Muscle of leg (tissue), 16 donors: ENCODE data around the gene TNNI3K. TPM values are rescaled to one million over a fixed set of nuclear protein-coding genes. Genes with fewer than 3 reads are reported as not detected.

ENCODE experiments used
- DNase-seq: peaks from one replicate; pipeline ENCODE4 v3.0.0; 2013
- H3K27ac ChIP-seq: one replicate; pipeline ENCODE4 v1.5.1; 2013; ENCODE audit warnings: mild to moderate bottlenecking, low read length, control low read depth
- H3K27me3 ChIP-seq: one replicate; pipeline ENCODE4 v1.6.1; 2013; ENCODE audit warnings: low read length; ENCODE audit not compliant: control insufficient read depth, insufficient read depth
- H3K36me3 ChIP-seq: one replicate; pipeline ENCODE4 v1.6.1; 2013; ENCODE audit warnings: low read length; ENCODE audit not compliant: control insufficient read depth, insufficient read depth
- H3K4me1 ChIP-seq: one replicate; pipeline ENCODE4 v1.6.1; 2013; ENCODE audit warnings: low read length; ENCODE audit not compliant: control insufficient read depth, insufficient read depth
- H3K4me3 ChIP-seq: one replicate; pipeline ENCODE4 v1.5.1; 2013; ENCODE audit warnings: low read length, control low read depth
- H3K9me3 ChIP-seq: replicated peaks from 2 replicates; pipeline ENCODE4 v1.6.1; 2013; ENCODE audit warnings: low read depth, low read length; ENCODE audit not compliant: control insufficient read depth
- WGBS: methylation state at CpG from one replicate; pipeline ENCODE4 v1.1.5; 2013; ENCODE audit warnings: missing lambda C conversion rate; ENCODE audit not compliant: insufficient coverage; 5-methylcytosine and 5-hydroxymethylcytosine counted together
- long read RNA-seq, 11 donors: transcript quantifications; one replicate each; lab custom pipeline, GENCODE V29; 2026
- polyA plus RNA-seq, 8 donors: library from polyadenylated mRNA; unstranded; fragments of 120-200 nt; gene quantifications; one replicate each; pipeline versions ENCODE4 v1.2.1 to v1.2.3, GENCODE V29; 2013; ENCODE audit warnings: inconsistent platforms in 1 of 8, low replicate concordance in 1 of 8; ENCODE audit not compliant: insufficient read length in 8 of 8, insufficient read depth in 1 of 8
- total RNA-seq: library from RNA; stranded (reverse); fragments of 120-200 nt; gene quantifications from one replicate; pipeline ENCODE4 v1.2.4, GENCODE V29; 2013

TNNI3K gene
- total RNA-seq (2.2 TPM), polyA plus RNA-seq (1 to 10 TPM in 4 of 8 donors, under 1 TPM in 4; 0.41 to 3.1 (median 1.0) TPM)
- long read RNA-seq, donor 1, result 0 reads
- long read RNA-seq, donor 2, result 0 reads
- long read RNA-seq, donor 3, result 0 reads
- long read RNA-seq, donor 4, result 0 reads
- long read RNA-seq, donor 5, result 0 reads
- long read RNA-seq, donor 6, result 0 reads
- long read RNA-seq, donor 7, result 0 reads
- long read RNA-seq, donor 8, result 0 reads
- long read RNA-seq, donor 9, result 0 reads
- long read RNA-seq, donor 10, result 0 reads
- long read RNA-seq, donor 11, result 0 reads

DNA sequence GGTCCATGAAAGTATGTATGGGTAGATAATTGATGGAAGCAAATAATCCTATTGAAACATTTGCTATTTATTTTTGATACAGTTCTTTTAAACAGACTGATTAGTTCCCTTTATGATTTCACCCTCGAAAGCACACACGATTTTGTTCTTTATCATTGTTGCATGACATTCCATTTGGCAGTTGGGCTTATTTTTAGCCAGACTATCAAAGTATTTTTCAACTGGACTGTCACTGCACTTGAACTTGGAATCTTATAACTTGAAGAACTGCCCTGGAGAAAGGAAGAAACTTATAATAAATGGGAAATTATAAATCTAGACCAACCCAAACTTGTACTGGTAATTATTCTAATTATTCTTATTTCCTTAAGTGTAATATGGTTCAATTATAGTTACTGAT is at the start of gene TNNI3K:
TNNI3K (plus strand) TSS at position 235 of the 400 bp plus-strand sequence; CDS start at position 300, 65 bp downstream.
- no peak within 1 kb of the TSS for H3K4me3 ChIP-seq
- no peaks in the 10 kb centered on the region for H3K9me3 ChIP-seq
- H3K27ac ChIP-seq, result no peak within 1 kb of the TSS
- H3K27me3 ChIP-seq, result no peaks in the 10 kb centered on the region
- no peaks in the 10 kb centered on the region for H3K4me1 ChIP-seq
- DNase-seq, result no peak
- H3K36me3 ChIP-seq, result no peaks in the 10 kb centered on the region
- no CpG with 5 or more reads among the region's 2 CpGs for WGBS

- H3K36me3 ChIP-seq, result no peaks in the 10 kb centered on the region
- 42% methylated on average over 2 of the region's 2 CpGs for WGBS
- DNase-seq, result no peak
- no peaks in the 10 kb centered on the region for H3K9me3 ChIP-seq
- no peaks in the 10 kb centered on the region for H3K27me3 ChIP-seq
- no peak overlapping the region for H3K27ac ChIP-seq
- peaks cover 2% of the 10 kb centered on the region for H3K4me1 ChIP-seq
- no peak overlapping the region for H3K4me3 ChIP-seq
These were observed 41.3 kb upstream of the TNNI3K start for GRCh38 chr1:74193908-74194307.

GRCh38 chr1:74195339-74195738 is 39.8 kb upstream of the TNNI3K start:
- no peaks in the 10 kb centered on the region for H3K9me3 ChIP-seq
- peaks cover 2% of the 10 kb centered on the region for H3K4me1 ChIP-seq
- H3K36me3 ChIP-seq, result no peaks in the 10 kb centered on the region
- DNase-seq, result no peak
- no peaks in the 10 kb centered on the region for H3K27me3 ChIP-seq
- H3K4me3 ChIP-seq, result no peak overlapping the region
- H3K27ac ChIP-seq, result no peak overlapping the region

DNA sequence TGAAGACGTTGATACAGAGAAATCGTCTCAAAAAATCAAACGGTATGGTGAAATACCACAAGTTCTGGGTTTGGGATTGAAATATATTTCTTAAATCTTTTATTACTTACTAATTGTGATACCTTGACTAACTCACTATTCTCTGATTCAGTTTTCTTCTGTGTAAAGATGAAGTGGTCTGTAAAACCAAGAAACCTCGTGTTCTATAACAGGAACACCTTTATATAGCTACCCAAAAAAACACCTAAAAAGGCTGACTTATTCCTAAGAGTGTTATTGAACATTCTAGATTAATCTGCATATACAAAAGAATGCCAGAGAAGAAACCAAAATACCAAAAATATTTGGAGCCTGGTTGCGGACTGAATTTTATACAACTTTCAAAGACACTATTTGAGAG is 37.9 kb upstream of the TNNI3K start:
- DNase-seq, result no peak
- no CpG with 5 or more reads among the region's 5 CpGs for WGBS
- H3K27me3 ChIP-seq, result no peaks in the 10 kb centered on the region
- H3K4me1 ChIP-seq, result peaks cover 2% of the 10 kb centered on the region
- no peaks in the 10 kb centered on the region for H3K9me3 ChIP-seq
- no peak overlapping the region for H3K4me3 ChIP-seq
- H3K27ac ChIP-seq, result peak overlapping the region; percentile 94
- peaks cover 2% of the 10 kb centered on the region for H3K36me3 ChIP-seq

GRCh38 chr1:74197657-74198552 is 37.3 kb upstream of the TNNI3K start, which contains the start of the genes FPGT and LRRIQ3:
Gene FPGT (plus strand): TSS chr1:74198242. CDS start chr1:74198279, 37 bp downstream.
Gene LRRIQ3 (minus strand): TSS chr1:74198176. CDS start chr1:74183684, 14,492 bp downstream.
- Histone ChIP-seq H3K27me3 (no peaks in the 10 kb centered on the region), H3K36me3 (peaks cover 2% of the 10 kb centered on the region), H3K4me3 (peak within 1 kb of the TSS; percentile 79), H3K9me3 (no peaks in the 10 kb centered on the region), H3K27ac (peak within 1 kb of the TSS; percentile 94), H3K4me1 (peaks cover 2% of the 10 kb centered on the region)
- WGBS, result 4% methylated on average over 36 of the region's 41 CpGs
- DNase-seq, result peak; percentile 98

GRCh38 chr1:74199504-74199903 is 35.7 kb upstream of the TNNI3K start:
- Histone ChIP-seq H3K9me3 (no peaks in the 10 kb centered on the region), H3K27me3 (no peaks in the 10 kb centered on the region), H3K4me1 (peaks cover 2% of the 10 kb centered on the region), H3K27ac (no peak overlapping the region), H3K36me3 (peaks cover 2% of the 10 kb centered on the region), H3K4me3 (no peak overlapping the region)
- DNase-seq, result peak; percentile 6
- 83% methylated on average over 2 of the region's 5 CpGs for WGBS

- Histone ChIP-seq H3K4me1 (no peaks in the 10 kb centered on the region), H3K36me3 (peaks cover 5% of the 10 kb centered on the region), H3K27ac (no peak overlapping the region), H3K27me3 (no peaks in the 10 kb centered on the region), H3K9me3 (no peaks in the 10 kb centered on the region), H3K4me3 (no peak overlapping the region)
- 100% methylated on average over 1 of the region's 2 CpGs for WGBS
- DNase-seq, result no peak
These were observed 29.9 kb upstream of the TNNI3K start for GRCh38 chr1:74205266-74205665.

DNA sequence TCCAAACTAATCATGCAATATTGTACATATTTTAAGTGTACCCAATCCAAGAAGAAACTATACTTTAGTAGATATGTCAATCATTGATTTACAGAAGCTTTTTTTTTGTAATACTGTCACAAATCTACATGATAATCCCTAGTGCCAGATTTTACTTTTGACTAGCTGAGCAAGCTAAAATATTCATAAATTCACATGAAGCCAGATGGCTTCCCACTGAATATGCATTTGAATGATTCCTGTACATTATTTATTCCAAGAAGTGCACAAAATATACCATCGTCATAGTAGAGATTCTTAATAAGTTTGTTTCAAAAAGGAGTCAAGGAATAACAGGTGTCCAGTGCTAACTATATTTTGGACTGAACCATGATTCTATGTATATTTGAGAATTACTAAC is 20.0 kb upstream of the TNNI3K start:
- no CpG with 5 or more reads among the region's 1 CpG for WGBS
- Histone ChIP-seq H3K4me1 (no peaks in the 10 kb centered on the region), H3K36me3 (no peaks in the 10 kb centered on the region), H3K4me3 (no peak overlapping the region), H3K27ac (no peak overlapping the region), H3K9me3 (no peaks in the 10 kb centered on the region), H3K27me3 (no peaks in the 10 kb centered on the region)
- no peak for DNase-seq

DNA sequence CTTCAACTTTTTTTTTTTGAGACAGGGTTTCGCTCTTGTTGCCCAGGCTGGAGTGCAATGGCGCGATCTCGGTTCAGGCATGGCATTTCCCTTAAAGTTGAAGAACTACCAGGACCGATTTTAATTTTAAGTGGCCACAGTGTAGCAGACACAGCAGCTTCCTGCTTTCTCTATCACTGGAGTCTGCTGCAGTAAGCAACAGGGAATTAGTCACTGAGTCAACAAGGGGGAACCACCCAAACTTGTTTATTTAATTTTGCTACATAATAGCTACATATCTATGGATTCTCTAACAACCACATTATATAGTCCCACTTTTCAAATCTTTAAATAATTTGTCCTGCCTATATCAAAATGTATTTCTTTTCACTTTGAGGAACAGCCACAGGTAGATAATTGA is 12.5 kb upstream of the TNNI3K start:
- no peak overlapping the region for H3K4me3 ChIP-seq
- no peak overlapping the region for H3K27ac ChIP-seq
- no peaks in the 10 kb centered on the region for H3K9me3 ChIP-seq
- 98% methylated on average over 5 of the region's 5 CpGs for WGBS
- H3K27me3 ChIP-seq, result no peaks in the 10 kb centered on the region
- no peaks in the 10 kb centered on the region for H3K4me1 ChIP-seq
- no peak for DNase-seq
- no peaks in the 10 kb centered on the region for H3K36me3 ChIP-seq

DNA sequence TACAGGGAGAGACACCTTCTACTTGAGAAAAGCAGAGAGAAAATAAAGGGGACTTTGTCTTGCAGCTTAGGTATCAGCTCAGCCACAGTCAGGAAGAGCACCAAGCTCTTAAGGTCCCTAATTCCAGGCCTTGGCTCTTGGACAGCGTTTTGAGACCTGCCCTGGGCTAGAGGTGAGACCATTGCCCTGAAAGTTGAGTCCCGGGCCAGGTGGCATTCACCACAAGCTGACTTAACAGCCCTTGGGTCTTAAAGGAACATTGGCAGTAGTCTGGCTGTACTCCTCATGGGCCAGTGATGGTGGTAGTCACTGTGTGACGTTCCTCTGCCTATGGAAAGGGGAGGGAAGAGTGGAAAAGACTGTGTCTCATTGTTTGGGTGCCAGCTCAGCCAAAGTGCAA is 11.7 kb upstream of the TNNI3K start:
- H3K27ac ChIP-seq, result no peak overlapping the region
- no peaks in the 10 kb centered on the region for H3K4me1 ChIP-seq
- H3K27me3 ChIP-seq, result no peaks in the 10 kb centered on the region
- DNase-seq, result no peak
- H3K9me3 ChIP-seq, result no peaks in the 10 kb centered on the region
- H3K36me3 ChIP-seq, result no peaks in the 10 kb centered on the region
- WGBS, result 82% methylated on average over 3 of the region's 3 CpGs
- no peak overlapping the region for H3K4me3 ChIP-seq
